Measurements from ENCODE around the gene SCP2D1.

Gene SCP2D1

GRCh38 chr20:18847226-18847755 lies 33.7 kb downstream of the SCP2D1 start:
- H3K4me1 ChIP-seq (ENCODE audit: control insufficient read depth, insufficient read depth, low read length, unreplicated experiment) = no peaks in the 10 kb centered on the region
- no peak overlapping the region for H2AFZ ChIP-seq (ENCODE audit: low read length, unreplicated experiment)
- H3K36me3 ChIP-seq (ENCODE audit: insufficient read depth, low read length) = no peaks in the 10 kb centered on the region
- H3K4me3 ChIP-seq (ENCODE audit: low read depth, low read length) = no peak overlapping the region
- no peak overlapping the region for H3K27ac ChIP-seq (ENCODE audit: low read depth, low read length)
- no peaks in the 10 kb centered on the region for H3K27me3 ChIP-seq (ENCODE audit: insufficient read depth, low read length)
- H3K79me2 ChIP-seq (ENCODE audit: control insufficient read depth, insufficient read depth, low read length, unreplicated experiment) = no peaks in the 10 kb centered on the region

- H3K27ac ChIP-seq (ENCODE audit: low read depth, low read length) = no peak overlapping the region
- no peak overlapping the region for H3K4me3 ChIP-seq (ENCODE audit: low read depth, low read length)
- no peaks in the 10 kb centered on the region for H3K79me2 ChIP-seq (ENCODE audit: control insufficient read depth, insufficient read depth, low read length, unreplicated experiment)
- no peaks in the 10 kb centered on the region for H3K36me3 ChIP-seq (ENCODE audit: insufficient read depth, low read length)
- H2AFZ ChIP-seq (ENCODE audit: low read length, unreplicated experiment) = no peak overlapping the region
- H3K27me3 ChIP-seq (ENCODE audit: insufficient read depth, low read length) = no peaks in the 10 kb centered on the region
- H3K4me1 ChIP-seq (ENCODE audit: control insufficient read depth, insufficient read depth, low read length, unreplicated experiment) = no peaks in the 10 kb centered on the region
Measured at GRCh38 chr20:18849131-18849530, 35.5 kb downstream of the SCP2D1 start.

- H3K27ac ChIP-seq (ENCODE audit: low read depth, low read length) = no peak overlapping the region
- no peak overlapping the region for H2AFZ ChIP-seq (ENCODE audit: low read length, unreplicated experiment)
- H3K4me1 ChIP-seq (ENCODE audit: control insufficient read depth, insufficient read depth, low read length, unreplicated experiment) = no peaks in the 10 kb centered on the region
- no peaks in the 10 kb centered on the region for H3K36me3 ChIP-seq (ENCODE audit: insufficient read depth, low read length)
- H3K79me2 ChIP-seq (ENCODE audit: control insufficient read depth, insufficient read depth, low read length, unreplicated experiment) = no peaks in the 10 kb centered on the region
- no peaks in the 10 kb centered on the region for H3K27me3 ChIP-seq (ENCODE audit: insufficient read depth, low read length)
- no peak overlapping the region for H3K4me3 ChIP-seq (ENCODE audit: low read depth, low read length)
Measured at GRCh38 chr20:18851629-18852028, 38.0 kb downstream of the SCP2D1 start.

- Histone ChIP-seq H3K4me1 (ENCODE audit: control insufficient read depth, insufficient read depth, low read length, unreplicated experiment) (no peaks in the 10 kb centered on the region), H3K4me3 (ENCODE audit: low read depth, low read length) (no peak overlapping the region), H3K36me3 (ENCODE audit: insufficient read depth, low read length) (no peaks in the 10 kb centered on the region), H3K27ac (ENCODE audit: low read depth, low read length) (no peak overlapping the region), H3K27me3 (ENCODE audit: insufficient read depth, low read length) (no peaks in the 10 kb centered on the region), H3K79me2 (ENCODE audit: control insufficient read depth, insufficient read depth, low read length, unreplicated experiment) (no peaks in the 10 kb centered on the region), H2AFZ (ENCODE audit: low read length, unreplicated experiment) (no peak overlapping the region)
Measured at GRCh38 chr20:18852318-18852717, 38.7 kb downstream of the SCP2D1 start.

- no peaks in the 10 kb centered on the region for H3K36me3 ChIP-seq (ENCODE audit: insufficient read depth, low read length)
- no peaks in the 10 kb centered on the region for H3K79me2 ChIP-seq (ENCODE audit: control insufficient read depth, insufficient read depth, low read length, unreplicated experiment)
- no peak overlapping the region for H3K27ac ChIP-seq (ENCODE audit: low read depth, low read length)
- H3K4me3 ChIP-seq (ENCODE audit: low read depth, low read length) = no peak overlapping the region
- H3K4me1 ChIP-seq (ENCODE audit: control insufficient read depth, insufficient read depth, low read length, unreplicated experiment) = no peaks in the 10 kb centered on the region
- no peaks in the 10 kb centered on the region for H3K27me3 ChIP-seq (ENCODE audit: insufficient read depth, low read length)
- no peak overlapping the region for H2AFZ ChIP-seq (ENCODE audit: low read length, unreplicated experiment)
Measured at GRCh38 chr20:18853216-18853615, 39.6 kb downstream of the SCP2D1 start.

- H3K27ac ChIP-seq (ENCODE audit: low read depth, low read length) = no peak overlapping the region
- H3K36me3 ChIP-seq (ENCODE audit: insufficient read depth, low read length) = no peaks in the 10 kb centered on the region
- no peaks in the 10 kb centered on the region for H3K27me3 ChIP-seq (ENCODE audit: insufficient read depth, low read length)
Measured at GRCh38 chr20:18853946-18854646, 40.5 kb downstream of the SCP2D1 start.

GRCh38 chr20:18855882-18856281 lies 42.3 kb downstream of the SCP2D1 start:
- H3K27me3 ChIP-seq (ENCODE audit: insufficient read depth, low read length) = no peaks in the 10 kb centered on the region

More at GRCh38 chr20:18853946-18854646, 40.5 kb downstream of the SCP2D1 start:
- Histone ChIP-seq H3K4me1 (ENCODE audit: control insufficient read depth, insufficient read depth, low read length, unreplicated experiment) (no peaks in the 10 kb centered on the region), H3K79me2 (ENCODE audit: control insufficient read depth, insufficient read depth, low read length, unreplicated experiment) (no peaks in the 10 kb centered on the region), H3K4me3 (ENCODE audit: low read depth, low read length) (no peak overlapping the region), H2AFZ (ENCODE audit: low read length, unreplicated experiment) (no peak overlapping the region)

GRCh38 chr20:18856873-18857272 lies 43.3 kb downstream of the SCP2D1 start:
- no peaks in the 10 kb centered on the region for H3K79me2 ChIP-seq (ENCODE audit: control insufficient read depth, insufficient read depth, low read length, unreplicated experiment)
- H3K27me3 ChIP-seq (ENCODE audit: insufficient read depth, low read length) = no peaks in the 10 kb centered on the region
- no peaks in the 10 kb centered on the region for H3K4me1 ChIP-seq (ENCODE audit: control insufficient read depth, insufficient read depth, low read length, unreplicated experiment)
- no peaks in the 10 kb centered on the region for H3K36me3 ChIP-seq (ENCODE audit: insufficient read depth, low read length)
- H2AFZ ChIP-seq (ENCODE audit: low read length, unreplicated experiment) = no peak overlapping the region
- no peak overlapping the region for H3K27ac ChIP-seq (ENCODE audit: low read depth, low read length)
- H3K4me3 ChIP-seq (ENCODE audit: low read depth, low read length) = no peak overlapping the region

More at GRCh38 chr20:18855882-18856281, 42.3 kb downstream of the SCP2D1 start:
- Histone ChIP-seq H3K4me1 (ENCODE audit: control insufficient read depth, insufficient read depth, low read length, unreplicated experiment) (no peaks in the 10 kb centered on the region), H3K79me2 (ENCODE audit: control insufficient read depth, insufficient read depth, low read length, unreplicated experiment) (no peaks in the 10 kb centered on the region), H3K27ac (ENCODE audit: low read depth, low read length) (no peak overlapping the region), H2AFZ (ENCODE audit: low read length, unreplicated experiment) (no peak overlapping the region), H3K36me3 (ENCODE audit: insufficient read depth, low read length) (no peaks in the 10 kb centered on the region), H3K4me3 (ENCODE audit: low read depth, low read length) (no peak overlapping the region)

- H3K27me3 ChIP-seq (ENCODE audit: insufficient read depth, low read length) = no peaks in the 10 kb centered on the region
- no peak overlapping the region for H3K27ac ChIP-seq (ENCODE audit: low read depth, low read length)
- no peaks in the 10 kb centered on the region for H3K79me2 ChIP-seq (ENCODE audit: control insufficient read depth, insufficient read depth, low read length, unreplicated experiment)
- no peak overlapping the region for H3K4me3 ChIP-seq (ENCODE audit: low read depth, low read length)
- no peak overlapping the region for H2AFZ ChIP-seq (ENCODE audit: low read length, unreplicated experiment)
- H3K36me3 ChIP-seq (ENCODE audit: insufficient read depth, low read length) = no peaks in the 10 kb centered on the region
- no peaks in the 10 kb centered on the region for H3K4me1 ChIP-seq (ENCODE audit: control insufficient read depth, insufficient read depth, low read length, unreplicated experiment)
Measured at GRCh38 chr20:18857640-18858039, 44.1 kb downstream of the SCP2D1 start.

GRCh38 chr20:18858816-18859215 lies 45.2 kb downstream of the SCP2D1 start:
- Histone ChIP-seq H3K27ac (ENCODE audit: low read depth, low read length) (no peak overlapping the region), H2AFZ (ENCODE audit: low read length, unreplicated experiment) (no peak overlapping the region), H3K4me3 (ENCODE audit: low read depth, low read length) (no peak overlapping the region), H3K4me1 (ENCODE audit: control insufficient read depth, insufficient read depth, low read length, unreplicated experiment) (no peaks in the 10 kb centered on the region), H3K79me2 (ENCODE audit: control insufficient read depth, insufficient read depth, low read length, unreplicated experiment) (no peaks in the 10 kb centered on the region), H3K27me3 (ENCODE audit: insufficient read depth, low read length) (no peaks in the 10 kb centered on the region), H3K36me3 (ENCODE audit: insufficient read depth, low read length) (no peaks in the 10 kb centered on the region)
